IPS DF 4.7 (cell line): ENCODE measurements around the gene THRB.

ENCODE experiments used
- DNase-seq: peaks from one replicate; pipeline ENCODE4 v3.0.0-alpha.2; 2013; ENCODE audit warnings: low spot score; ENCODE audit errors: extremely low read depth

The THRB gene

DNA sequence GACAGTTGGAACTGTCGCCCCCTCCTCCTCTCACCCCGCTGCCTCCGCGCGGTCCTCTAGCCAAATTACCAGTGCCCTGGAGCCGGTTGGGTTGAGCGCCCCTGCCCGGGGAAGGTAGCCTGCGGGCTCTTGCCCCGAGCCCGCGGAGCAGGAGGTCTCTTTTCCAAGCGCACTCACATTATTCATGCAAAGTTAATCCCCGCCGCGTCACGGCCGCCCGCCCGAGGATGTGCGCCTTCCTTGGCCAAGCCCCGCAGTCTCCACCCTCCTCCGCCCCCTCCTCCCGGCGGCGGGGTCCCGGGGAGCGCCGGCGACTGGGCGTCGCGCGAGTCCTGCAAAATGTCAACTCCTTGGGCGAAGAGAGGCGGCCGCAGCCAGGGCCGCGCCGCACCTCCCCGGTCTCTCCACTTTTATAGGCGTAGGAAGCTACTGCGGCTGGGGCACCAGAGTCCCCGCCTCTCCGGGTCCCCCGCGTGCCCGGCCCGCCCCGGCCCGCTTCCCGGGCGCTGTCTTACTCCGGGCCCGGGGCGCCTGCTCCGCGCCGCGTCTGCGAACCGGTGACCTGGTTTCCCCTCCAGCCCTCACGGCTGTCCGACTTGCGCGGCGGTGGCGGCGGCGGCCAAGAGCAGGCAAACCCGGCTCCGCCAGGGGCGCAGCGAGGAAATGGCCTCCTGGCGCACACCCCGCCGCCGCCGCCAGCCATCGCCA is at the start of gene THRB:
Gene THRB, minus strand, starts transcription at position 233 of the 708 bp plus-strand sequence.
- DNase-seq, result no peak

DNA sequence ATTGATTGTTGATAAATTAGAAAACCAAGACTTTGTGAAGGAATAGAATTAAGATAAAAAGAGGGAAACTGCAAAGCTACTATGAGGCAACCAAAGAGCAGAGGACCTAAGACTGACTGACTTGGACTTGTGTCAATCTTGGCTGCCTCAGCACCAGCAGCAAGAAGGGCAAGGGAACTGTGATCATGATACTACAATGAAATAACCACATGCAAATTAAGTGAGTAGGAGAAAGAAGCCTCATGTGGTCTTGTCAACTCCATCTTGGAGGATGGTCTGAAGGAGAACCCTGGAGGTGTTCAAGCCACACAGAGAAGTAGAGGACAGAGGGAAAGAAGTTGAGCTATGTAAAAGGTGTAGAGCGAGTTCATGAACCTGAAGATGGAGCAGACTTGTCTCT is 47.3 kb upstream of the THRB start:
- DNase-seq, result no peak

DNA sequence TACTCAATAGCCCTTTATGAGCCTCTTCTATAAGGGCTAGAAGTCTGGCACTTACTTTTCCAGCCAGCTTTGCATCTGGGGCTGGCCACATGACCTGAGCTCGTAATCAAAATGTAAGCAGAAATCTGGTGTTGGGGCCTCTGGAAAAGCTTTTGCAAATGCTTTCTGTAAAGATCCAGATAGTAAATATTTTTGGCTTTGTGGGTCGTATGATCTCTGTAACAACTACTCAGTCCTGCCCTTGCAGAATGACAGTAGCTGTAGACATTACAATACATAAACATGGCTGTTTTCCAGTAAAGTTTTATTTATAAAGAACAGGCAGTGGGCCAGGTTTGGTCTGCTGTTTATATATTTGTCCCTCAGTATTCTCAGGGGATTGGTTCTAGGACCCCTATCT is 46.2 kb upstream of the THRB start:
- no peak for DNase-seq

DNA sequence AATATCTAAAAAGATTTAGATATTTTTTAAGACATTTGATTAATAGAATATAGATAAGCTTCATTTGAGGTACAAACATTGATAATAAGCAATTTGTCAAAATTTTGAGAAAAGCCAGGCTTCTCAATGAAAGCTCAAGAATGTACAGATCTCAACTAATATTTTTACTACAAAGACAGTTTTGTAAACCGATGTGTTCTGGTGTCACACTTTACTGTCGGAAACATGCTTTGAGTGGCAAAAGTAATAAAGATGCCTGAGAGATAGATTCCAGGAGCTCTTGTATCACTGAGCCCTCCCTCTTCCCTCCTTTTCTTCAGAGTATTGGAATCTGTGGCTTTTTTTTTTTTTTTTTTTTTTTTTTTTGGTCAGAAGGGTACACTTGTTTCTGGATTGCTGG is 45.0 kb upstream of the THRB start:
- no peak for DNase-seq

DNA sequence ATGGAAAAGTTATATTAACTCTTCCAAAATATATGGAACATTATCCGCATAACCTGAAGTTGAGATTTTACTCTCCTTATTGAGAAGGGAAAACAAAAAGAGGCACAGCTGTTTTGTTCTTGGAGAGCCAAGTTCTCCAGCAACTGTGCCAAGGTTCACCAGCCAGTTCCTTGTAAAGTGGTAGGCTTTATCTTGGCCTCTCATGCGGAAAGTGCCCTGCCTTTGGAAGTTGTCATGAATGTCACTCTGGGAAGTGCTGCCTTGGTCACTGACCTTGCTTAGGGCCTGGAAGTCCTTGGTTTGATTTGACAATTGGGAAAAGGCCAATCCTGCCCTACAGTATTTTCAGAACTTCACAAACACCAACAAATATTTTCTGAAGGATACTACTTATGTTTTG is 44.2 kb upstream of the THRB start:
- DNase-seq, result no peak

DNA sequence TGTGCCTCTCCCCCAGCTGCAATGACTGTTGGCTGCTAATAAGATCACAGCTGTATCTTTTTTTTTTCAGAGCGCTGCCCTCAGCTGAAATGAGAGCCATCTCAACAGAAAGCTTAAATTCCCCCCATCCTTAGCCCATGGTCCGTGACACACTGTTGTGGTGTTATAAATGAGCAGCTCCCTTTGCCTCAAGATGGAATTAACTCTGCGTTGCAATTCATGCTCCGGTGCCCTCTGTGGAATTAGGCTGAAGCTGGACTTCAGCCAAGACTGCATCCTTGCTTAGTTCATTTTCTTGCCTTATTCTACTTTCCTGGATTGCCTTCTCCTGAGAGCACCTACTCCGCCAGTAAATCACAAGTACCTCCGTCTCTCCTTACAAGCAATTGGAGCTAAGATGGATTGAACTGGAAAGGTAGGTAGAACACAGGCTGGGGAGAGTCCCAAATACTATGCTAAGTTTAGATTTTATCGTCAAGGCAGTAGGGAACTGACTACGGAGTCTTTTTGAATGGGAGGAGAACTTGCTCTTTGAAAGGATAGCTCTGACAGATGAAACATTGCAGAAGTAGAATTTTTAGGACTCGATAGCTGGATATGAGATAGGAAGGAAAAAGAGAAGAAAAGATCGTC is 39.0 kb upstream of the THRB start:
- no peak for DNase-seq

DNA sequence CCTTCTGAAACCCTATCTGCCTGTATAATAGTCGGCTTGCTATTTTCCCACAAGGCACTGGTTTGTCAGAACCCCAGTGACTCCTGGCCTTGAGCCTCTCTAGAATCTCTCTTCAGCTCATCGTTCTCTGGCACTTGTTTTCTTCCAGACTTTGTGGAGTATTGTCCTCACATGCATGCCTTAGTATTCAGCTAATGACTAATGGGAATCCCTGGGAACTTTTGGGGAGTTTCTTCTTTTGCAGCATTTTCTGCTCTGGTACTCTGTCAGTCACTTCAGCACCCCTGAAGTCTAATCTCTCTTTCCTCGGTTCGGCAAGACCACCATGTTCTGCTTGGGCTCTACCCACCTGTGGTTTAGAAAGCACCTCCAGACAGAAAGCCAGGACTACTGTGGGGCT is 35.8 kb upstream of the THRB start:
- no peak for DNase-seq

DNA sequence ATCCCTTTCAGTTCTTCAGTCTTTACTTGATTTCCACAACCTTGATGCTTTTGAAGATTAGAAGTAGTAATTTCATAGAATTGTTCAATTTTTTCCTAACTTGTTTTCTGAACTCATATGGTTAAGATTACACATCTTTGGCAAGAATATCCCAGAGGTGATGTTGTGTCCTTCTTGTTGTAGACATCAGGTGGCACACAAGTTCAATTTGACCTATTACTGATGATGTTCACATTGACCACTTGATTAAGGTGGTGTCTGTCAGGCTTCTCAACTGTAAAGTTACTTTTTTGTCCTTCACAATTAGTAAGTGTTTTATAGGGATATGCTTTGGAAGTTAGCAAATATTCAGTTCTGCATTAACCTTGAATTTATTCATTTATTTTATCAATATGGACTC is 34.6 kb upstream of the THRB start:
- DNase-seq, result no peak

DNA sequence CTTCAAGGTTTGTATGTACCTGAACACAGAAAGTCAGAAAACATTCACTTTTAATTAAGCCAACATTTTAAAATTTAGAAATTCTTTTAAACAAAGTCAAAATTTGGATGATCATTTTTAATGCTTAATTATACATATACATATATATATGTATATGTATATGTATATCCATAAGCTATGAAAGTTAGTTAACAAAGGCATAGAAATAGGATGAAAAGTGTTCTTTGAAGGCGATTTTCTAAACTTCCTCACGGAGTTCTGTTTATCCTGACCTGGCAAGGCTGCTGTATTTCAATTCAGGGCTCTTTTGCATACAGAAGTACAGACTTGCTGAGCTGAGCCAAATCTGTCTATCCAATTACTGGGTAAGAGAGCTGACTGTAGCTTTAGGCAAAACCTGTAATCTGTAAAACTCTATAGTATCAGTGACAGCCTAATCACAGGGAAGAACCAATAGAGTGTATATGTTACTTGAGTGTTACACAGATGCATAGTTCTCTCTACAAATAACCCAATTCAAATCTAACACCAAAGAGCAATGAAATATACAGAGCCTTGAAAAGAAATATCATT is 32.1 kb upstream of the THRB start:
- no peak for DNase-seq

DNA sequence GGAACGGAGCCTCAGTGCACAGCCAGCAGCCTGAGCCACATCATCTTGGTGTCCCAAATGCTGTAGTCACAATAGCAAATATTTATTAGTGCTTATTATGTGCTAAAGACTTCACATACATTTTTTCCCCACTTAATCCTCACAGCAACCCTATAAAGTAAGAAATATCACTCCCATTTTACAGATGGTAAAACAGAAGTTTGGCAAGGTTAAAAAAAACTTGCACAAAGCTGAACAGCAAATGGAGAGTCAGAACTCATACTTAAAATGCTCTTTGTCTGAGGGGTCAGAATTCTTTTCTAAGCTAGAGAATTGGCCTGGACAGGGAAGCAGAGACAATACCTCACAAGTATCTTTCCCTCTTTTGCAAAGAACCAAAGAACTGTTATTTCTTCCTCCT is 30.9 kb upstream of the THRB start:
- DNase-seq, result no peak

DNA sequence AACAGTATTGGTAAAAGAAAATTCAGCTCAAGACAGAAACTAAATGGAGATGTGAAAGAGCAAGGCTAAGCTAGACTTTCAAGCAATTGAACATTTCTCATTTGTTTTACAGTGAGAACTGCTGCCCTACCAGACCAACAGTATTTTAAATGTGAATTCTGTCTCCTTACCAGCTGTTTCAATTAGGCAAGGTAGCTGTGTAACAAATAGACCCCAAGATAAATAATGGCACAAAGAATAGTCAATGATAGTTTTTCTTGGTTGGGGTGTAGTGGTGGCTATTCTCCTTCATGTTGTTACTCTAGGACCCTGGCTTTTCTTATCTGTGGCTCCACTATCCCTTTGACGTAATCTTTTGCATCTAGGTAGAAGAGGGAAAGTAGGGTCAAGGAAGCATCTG is 30.4 kb upstream of the THRB start:
- no peak for DNase-seq

DNA sequence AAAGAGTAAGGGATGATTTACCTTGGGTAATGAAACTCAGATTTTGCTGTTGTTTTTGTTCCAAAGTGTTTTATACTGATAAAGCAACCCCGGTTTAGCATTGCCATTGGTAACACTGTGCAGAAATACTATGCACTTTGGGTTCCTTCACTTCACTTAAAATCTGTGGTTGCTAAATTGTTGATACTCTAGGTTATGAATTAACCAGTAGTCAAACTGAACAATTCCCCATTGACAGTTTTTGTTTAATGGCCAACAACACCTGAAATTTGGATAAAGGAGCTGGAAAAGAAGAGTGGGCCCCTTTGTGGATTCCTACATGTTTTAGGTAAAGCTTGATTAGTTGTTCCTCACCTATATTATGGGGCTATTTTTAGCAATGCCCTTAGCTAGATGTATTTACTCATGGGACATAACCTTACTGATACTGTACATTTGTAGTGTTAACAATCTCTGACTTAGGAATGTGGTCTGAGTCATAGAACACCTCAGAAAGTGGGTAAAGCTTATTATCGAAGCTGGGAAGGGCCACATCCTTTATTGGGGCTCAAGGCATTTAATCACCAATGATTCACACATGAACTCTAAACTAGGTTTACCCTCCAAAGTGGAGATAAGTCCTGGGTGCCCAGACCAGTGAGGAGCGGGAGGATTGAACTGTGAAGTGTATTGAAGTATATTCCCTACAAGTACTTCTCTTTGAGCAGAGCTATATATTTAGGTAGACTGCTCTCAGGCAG is 29.5 kb upstream of the THRB start:
- DNase-seq, result no peak

DNA sequence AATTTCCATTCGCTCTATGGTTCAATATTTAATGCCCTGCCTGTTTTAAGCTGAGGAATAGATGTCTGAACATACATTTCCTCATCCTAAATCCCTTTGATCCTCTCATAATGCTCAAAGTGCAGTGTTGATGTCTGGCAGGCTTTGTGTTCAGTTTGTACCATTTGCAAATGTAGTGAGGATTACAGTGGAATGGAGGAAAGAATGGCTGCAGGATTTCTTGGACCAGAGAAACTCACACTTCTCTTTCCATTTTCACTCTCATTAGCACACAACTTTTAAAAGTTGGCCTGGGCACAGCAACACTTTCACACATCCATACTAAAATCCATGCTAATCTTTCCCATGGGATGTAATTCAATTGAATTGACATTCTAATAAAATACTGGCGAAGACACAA is 28.6 kb upstream of the THRB start:
- no peak for DNase-seq

DNA sequence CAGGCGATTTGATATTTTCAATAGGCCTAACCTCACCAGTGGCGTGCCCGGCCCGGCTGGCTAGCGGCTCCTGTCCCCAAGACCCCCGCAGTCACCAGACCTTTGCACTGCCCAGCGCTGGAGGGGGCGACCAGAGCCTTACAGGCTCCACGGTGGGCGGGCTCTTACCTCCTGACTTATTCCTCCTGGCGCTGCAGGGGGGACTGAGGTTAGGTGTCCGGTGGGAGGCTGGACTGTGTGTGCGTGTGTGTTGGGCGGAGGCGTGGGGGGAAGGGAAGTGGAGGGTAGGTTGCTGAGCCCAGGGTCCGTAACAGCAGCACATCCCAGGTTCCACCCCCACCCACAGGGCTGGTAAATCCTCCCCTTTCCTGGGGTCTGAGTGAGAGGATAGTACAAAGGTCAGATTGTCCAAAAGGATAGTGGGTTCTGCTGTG is 27.5 kb upstream of the THRB start:
- no peak for DNase-seq

DNA sequence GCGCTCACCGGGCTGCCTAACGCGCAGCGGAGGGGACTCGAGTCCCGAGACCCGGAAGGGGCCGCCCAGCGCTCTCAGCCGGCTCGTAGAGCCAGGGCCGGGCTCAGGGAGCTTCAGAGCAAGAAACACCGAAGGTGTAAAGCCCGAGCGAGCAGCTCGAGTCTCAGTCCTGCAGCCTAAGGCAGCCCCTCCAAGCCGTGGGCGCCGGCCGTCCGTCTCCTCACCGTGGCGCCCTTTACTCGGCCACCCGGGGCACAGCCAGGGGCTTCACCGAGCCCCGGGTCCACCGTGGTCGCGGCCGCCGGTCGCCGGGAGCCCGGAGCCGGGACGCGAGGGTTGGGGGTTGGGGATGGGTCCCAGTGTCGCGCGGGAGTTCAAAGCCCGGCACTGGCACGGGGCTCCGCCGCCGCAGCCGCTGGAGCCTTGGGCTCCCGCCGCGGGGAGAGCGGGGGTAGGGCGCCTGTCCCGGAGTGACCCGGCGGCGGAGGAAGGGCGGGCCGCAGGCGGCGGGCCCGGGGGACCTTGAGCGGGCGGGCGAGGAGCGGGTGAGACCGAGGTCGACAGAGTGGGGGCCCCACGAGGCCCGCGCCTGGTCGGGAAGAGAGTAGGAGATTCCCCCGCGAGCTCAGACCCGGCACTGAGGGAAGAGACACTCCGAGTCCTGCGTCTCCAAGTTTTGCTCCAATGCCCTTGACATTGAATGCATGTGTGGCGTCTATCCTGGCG is 26.9 kb upstream of the THRB start:
- no peak for DNase-seq

DNA sequence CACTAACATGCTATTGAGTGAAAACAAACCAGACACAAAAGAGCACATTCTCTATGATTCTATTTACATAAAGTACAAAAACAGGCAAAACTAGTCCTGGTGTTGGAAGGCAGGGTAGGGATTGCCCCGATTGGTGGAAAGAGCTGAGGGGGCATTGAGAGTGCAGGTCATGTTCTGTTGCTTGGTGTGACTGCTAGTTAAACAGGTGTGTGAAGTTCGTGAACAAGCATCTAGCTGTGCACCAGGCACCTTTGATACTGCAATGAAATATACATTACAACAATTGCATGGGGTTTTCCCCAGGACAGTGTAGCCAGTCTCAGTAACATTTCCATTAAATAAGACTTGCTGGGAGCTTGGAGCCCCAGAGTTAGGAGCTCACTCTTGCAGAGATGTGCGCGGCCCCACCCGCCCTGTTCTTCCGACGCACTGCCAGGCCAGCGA is 26.3 kb upstream of the THRB start:
- no peak for DNase-seq

DNA sequence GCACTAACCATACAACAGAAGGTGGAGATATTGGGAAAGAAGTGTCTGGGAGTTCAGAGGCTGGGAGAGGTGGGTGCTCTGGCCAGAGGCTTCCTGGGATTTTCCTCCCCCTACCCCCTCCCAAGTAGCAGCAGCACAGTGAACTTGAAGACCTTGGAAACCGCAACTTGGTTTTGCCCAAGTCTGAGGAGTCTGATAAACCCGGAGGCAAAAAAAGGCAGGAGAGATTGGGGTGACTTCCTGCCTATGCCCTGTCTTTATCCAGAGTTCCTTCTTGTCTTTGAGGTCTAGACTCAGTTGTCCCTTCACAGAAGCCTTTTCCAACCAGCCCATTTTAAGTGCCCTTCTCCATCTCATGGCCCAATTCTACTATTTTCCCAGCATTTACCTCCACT is 25.4 kb upstream of the THRB start:
- DNase-seq, result no peak

DNA sequence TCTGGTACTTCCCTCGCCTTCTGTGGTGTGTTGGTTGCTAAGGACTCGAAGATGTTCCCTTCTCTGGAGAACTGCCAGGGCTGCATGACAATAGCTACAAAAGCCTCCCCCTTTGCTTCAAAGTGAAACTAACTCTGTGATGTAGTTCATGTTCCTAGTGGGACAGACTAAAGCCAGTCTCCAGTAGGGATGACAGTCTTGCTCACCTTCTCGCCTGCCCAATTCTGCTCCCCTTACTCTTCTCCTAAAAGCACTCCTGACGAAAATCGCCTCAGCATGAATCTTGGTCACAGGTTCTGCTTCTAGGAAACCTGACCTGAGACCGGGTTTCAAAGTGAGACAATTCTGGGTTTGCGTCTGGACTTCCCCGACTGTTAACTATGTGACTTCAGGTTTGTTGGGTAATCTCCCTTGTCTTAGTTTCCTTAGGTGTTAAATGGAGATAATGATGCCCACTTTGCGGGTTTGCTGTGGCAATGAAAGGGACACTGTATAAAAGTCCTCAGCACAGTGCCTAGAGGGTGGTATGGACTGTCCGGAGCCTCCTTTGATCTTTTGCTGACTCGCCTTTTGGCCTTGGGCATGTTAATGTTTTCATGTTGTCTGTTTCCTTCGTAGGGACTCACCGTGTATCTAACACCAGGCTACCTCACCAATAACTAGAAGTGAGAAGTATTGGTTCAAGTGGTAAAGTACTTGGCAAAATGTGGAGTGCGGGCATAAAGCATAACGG is 24.9 kb upstream of the THRB start:
- no peak for DNase-seq

DNA sequence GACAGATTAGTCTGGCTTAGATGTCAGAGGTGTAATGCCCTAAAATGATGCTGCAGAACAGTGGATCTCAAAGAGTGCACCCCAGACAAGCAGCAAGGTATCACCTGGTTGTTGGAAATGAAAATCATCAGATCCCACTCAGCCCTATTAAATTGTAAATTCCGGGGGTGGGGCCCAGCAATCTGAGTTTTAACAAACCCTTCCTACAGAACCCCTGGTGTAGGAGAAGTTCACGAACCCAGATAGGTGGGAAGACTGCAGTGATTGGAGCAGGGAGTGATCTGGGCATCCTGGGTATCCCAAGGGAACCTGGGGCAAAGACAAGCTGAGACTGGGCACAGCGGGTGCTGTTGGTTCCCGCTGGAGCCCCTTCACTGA is 24.3 kb upstream of the THRB start:
- no peak for DNase-seq

DNA sequence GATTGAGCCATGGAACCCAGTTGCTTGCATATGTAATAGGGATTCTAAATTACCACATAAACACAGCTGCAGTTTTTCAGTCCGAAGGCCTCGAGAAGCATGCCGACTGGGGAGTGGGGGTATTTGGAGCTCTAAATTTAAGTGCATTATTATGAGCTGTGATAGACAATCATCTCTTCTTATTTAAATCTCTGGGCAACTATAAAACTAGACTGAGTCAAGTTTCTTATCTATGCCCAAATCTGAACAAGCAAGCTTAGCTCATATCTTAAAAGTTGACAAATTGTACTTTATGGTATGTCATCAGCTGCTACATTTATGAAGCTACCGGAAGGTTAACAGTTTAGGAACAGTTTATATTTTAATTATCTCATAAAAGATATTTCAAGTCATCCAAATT is 19.5 kb upstream of the THRB start:
- DNase-seq, result no peak

DNA sequence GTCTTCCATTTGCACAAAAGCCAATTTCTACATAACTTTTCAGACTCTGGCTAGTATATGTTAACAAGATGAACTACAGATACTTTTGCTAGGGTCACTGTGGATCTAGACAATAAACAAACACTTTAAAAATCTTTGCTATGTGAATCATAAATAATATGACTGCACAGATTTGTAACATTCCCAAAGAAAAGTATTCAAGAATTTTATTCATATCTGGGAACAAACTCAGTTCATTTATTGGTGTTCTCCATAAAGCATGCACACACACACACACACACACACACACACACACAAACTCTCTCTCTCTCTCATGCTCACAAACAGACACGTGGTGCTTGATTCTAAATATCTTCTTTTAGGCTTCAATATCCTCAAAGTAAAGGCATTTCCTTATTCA is 18.8 kb upstream of the THRB start:
- no peak for DNase-seq
